Stomach (tissue), 4 donors: ENCODE data around the gene KAT2A.

Source experiments
- EP300 ChIP-seq: sonication (generic); formaldehyde crosslinking; IDR thresholded peaks from one replicate; pipeline ENCODE4 v1.6.1; 2017; ENCODE audit warnings: antibody characterized with exemption
- POLR2A ChIP-seq, 4 donors: fragments of 450-650 bp; IDR thresholded peaks; one replicate each; pipeline ENCODE4 v1.6.1; 2016; ENCODE audit warnings: antibody characterized with exemption in 4 of 4, control low read depth in 2 of 4, mild to moderate bottlenecking in 1 of 4, moderate library complexity in 1 of 4
- POLR2AphosphoS5 ChIP-seq, 3 donors: sonication (generic); formaldehyde crosslinking; IDR thresholded peaks; one replicate each; pipeline ENCODE4 v1.6.1; 2016; ENCODE audit warnings: antibody characterized with exemption in 3 of 3
- TF ChIP-seq, protein P1 (sequence below), 7 experiments: fragments of 450-650 bp in 4 of 7; fragments of 200-600 bp in 3 of 7; sonication (generic) in 3 of 7; IDR thresholded peaks; one replicate each; pipeline ENCODE4 v1.5.1; 2016 to 2019; ENCODE audit warnings: antibody characterized with exemption in 7 of 7, control low read depth in 2 of 7, mild to moderate bottlenecking in 1 of 7

DNA sequence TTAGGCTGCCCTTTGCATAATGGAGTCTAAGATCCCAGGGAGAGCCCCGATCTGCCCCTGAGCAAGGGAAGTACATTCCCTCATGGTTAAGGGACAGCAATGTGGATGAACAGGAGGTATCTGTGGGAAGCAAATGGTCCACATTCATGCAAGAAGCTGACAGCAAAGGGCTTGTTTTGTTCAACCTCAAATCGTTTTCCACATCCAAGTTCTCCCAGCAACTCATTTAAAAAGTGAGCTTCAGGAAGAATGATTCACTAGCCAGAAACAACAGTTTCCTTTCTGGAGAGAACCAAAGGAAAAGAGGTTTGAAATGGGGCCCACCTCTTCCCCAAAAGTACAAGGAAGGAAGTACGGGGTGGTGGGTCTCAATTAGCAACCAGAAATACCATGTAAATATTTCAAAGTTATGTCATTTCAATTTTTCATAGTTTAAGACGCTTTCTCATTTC lies 10.8 kb upstream of the KAT2A start:
- TF ChIP-seq, protein P1, sequence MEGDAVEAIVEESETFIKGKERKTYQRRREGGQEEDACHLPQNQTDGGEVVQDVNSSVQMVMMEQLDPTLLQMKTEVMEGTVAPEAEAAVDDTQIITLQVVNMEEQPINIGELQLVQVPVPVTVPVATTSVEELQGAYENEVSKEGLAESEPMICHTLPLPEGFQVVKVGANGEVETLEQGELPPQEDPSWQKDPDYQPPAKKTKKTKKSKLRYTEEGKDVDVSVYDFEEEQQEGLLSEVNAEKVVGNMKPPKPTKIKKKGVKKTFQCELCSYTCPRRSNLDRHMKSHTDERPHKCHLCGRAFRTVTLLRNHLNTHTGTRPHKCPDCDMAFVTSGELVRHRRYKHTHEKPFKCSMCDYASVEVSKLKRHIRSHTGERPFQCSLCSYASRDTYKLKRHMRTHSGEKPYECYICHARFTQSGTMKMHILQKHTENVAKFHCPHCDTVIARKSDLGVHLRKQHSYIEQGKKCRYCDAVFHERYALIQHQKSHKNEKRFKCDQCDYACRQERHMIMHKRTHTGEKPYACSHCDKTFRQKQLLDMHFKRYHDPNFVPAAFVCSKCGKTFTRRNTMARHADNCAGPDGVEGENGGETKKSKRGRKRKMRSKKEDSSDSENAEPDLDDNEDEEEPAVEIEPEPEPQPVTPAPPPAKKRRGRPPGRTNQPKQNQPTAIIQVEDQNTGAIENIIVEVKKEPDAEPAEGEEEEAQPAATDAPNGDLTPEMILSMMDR (IDR thresholded peaks at IDR 0.05) = no peak
- TF ChIP-seq POLR2AphosphoS5 (IDR thresholded peaks at IDR 0.05) (no peak), POLR2A (IDR thresholded peaks at IDR 0.05) (no peak), EP300 (no peak)
